Fibroblast of villous mesenchyme (primary cell): ENCODE measurements around the gene ZSCAN5A. TPM values are rescaled to one million over a fixed set of nuclear protein-coding genes. Genes with fewer than 3 reads are reported as not detected.
"Not testable (repeated sequence)": the region's sequence is repeated elsewhere in the genome, so short reads cannot be mapped to it uniquely, and the experiment has no call there.

Experiments
- DNase-seq: peaks from one replicate; pipeline ENCODE4 v3.0.0-alpha.2; 2010; ENCODE audit warnings: low read depth
- H3K4me3 ChIP-seq: 2 replicates; pipeline ENCODE4 v1.5.1; 2011; ENCODE audit warnings: low read depth, mild to moderate bottlenecking, low read length
- CTCF ChIP-seq: IDR thresholded peaks from 2 replicates; pipeline ENCODE4 v1.5.1; 2012; ENCODE audit warnings: low read depth, mild to moderate bottlenecking, low read length; ENCODE audit not compliant: insufficient read depth
- total RNA-seq: library from RNA; depleted of rRNA; stranded (reverse); fragments of >200 nt; gene quantifications from 2 replicates; pipeline ENCODE4 v1.2.3, GENCODE V29; 2012

The ZSCAN5A gene
- total RNA-seq, 1 donor, result 6.5 TPM

GRCh38 chr19:56348289-56348877 is 33.7 kb upstream of the ZSCAN5A start:
- peak; percentile 7 for DNase-seq
- no peak overlapping the region for H3K4me3 ChIP-seq
- TF ChIP-seq CTCF, result peak; percentile 34

- no peak for DNase-seq
- H3K4me3 ChIP-seq, result no peak overlapping the region
- no peak for TF ChIP-seq CTCF
These were observed 32.6 kb upstream of the ZSCAN5A start for GRCh38 chr19:56347163-56347778.

- TF ChIP-seq CTCF, result no peak
- DNase-seq, result no peak
- H3K4me3 ChIP-seq, result no peak overlapping the region
These were observed 27.3 kb upstream of the ZSCAN5A start for GRCh38 chr19:56341948-56342347.

- DNase-seq, H3K4me3 ChIP-seq: not testable (repeated sequence)
These were observed 24.4 kb upstream of the ZSCAN5A start for GRCh38 chr19:56339031-56339430.

- H3K4me3 ChIP-seq, result not testable (repeated sequence)
These were observed 22.4 kb upstream of the ZSCAN5A start for GRCh38 chr19:56337077-56337476.

GRCh38 chr19:56335371-56335770 is 20.7 kb upstream of the ZSCAN5A start:
- not testable (repeated sequence) for H3K4me3 ChIP-seq, DNase-seq

More at GRCh38 chr19:56337077-56337476, 22.4 kb upstream of the ZSCAN5A start:
- not testable (repeated sequence) for DNase-seq

GRCh38 chr19:56333506-56333905 is 18.9 kb upstream of the ZSCAN5A start:
- peak; percentile 83 for TF ChIP-seq CTCF
- DNase-seq, result peak; percentile 69
- H3K4me3 ChIP-seq, result no peak overlapping the region

GRCh38 chr19:56332695-56333094 is 18.1 kb upstream of the ZSCAN5A start:
- H3K4me3 ChIP-seq, result no peak overlapping the region
- DNase-seq, result no peak
- TF ChIP-seq CTCF, result no peak
